ENCODE results near the gene SLC10A7.

GRCh38 chr4:146330392-146330791 lies 191.3 kb downstream of the SLC10A7 start:
- TF ChIP-seq CTCF (conservative IDR thresholded peaks at IDR 0.05 in 1 of 2, IDR thresholded peaks at IDR 0.05 in 1 of 2; ENCODE audit: low read depth in 1 of 2, low read length in 2 of 2), result no peak
- no peak for TF ChIP-seq EZH2 (IDR thresholded peaks at IDR 0.05; ENCODE audit: low read length, missing control alignments)
